GM10248 (cell line): Measurements from ENCODE around the gene PPP2R3A.

Experiments
- CTCF ChIA-PET: fragments of 300-600 bp; sonication (Branson Sonifier 250); formaldehyde crosslinking; extraction: SDS; loops from one replicate; lab custom pipeline; 2021; ENCODE audit warnings: antibody characterized with exemption; lab: Yijun Ruan, JAX
- POLR2A ChIA-PET: fragments of 350-650 bp; sonication (Branson Sonifier 250); formaldehyde crosslinking; extraction: SDS; loops from one replicate; lab custom pipeline; 2020; ENCODE audit warnings: antibody characterized with exemption; lab: Yijun Ruan, JAX
- DNase-seq: peaks from one replicate; pipeline ENCODE4 v3.0.0; 2012; ENCODE audit errors: extremely low spot score
- CTCF ChIP-seq: IDR thresholded peaks from 2 replicates; pipeline ENCODE4 v1.5.1; 2012; ENCODE audit warnings: mild to moderate bottlenecking, low read depth; ENCODE audit errors: extremely low read depth, missing control alignments, control extremely low read depth

Gene PPP2R3A

GRCh38 chr3:136050250-136050649, 84.7 kb downstream of the PPP2R3A start:
- TF ChIP-seq CTCF: no peak
- ChIA-PET CTCF (no interaction called here), POLR2A (no interaction called here)
- DNase-seq: no peak

GRCh38 chr3:136055491-136055890, 90.0 kb downstream of the PPP2R3A start:
- no peak for DNase-seq
- POLR2A ChIA-PET: no interaction called here
- TF ChIP-seq CTCF: no peak
- CTCF ChIA-PET: no interaction called here

- no peak for DNase-seq
- TF ChIP-seq CTCF: no peak
- CTCF ChIA-PET: interaction anchor here (2.8 kb wide), 1 partner anchor 947 kb away, joined by 12 read pairs; no protein-coding TSS in a partner anchor
- POLR2A ChIA-PET: no interaction called here
Measured at GRCh38 chr3:136067211-136067610, 101.7 kb downstream of the PPP2R3A start.

GRCh38 chr3:136068708-136069107, 103.2 kb downstream of the PPP2R3A start:
- DNase-seq: no peak
- POLR2A ChIA-PET: no interaction called here
- CTCF ChIA-PET: interaction anchor here (0.7 to 4.9 kb wide), 5 partner anchors 26 to 964 kb away, joined by 3 to 16 read pairs (median 4); partner anchors contain the start of gene STAG1

GRCh38 chr3:136069933-136070332, 104.4 kb downstream of the PPP2R3A start:
- DNase-seq: no peak
- no peak for TF ChIP-seq CTCF
- CTCF ChIA-PET: interaction anchor here (1.1 to 4.9 kb wide), 5 partner anchors 9 to 963 kb away, joined by 3 to 16 read pairs (median 7); partner anchors contain the start of gene STAG1
- POLR2A ChIA-PET: no interaction called here

More at GRCh38 chr3:136068708-136069107, 103.2 kb downstream of the PPP2R3A start:
- TF ChIP-seq CTCF: no peak

GRCh38 chr3:136070334-136070733, 104.8 kb downstream of the PPP2R3A start:
- TF ChIP-seq CTCF: no peak
- no peak for DNase-seq
- CTCF ChIA-PET: interaction anchor here (0.8 to 4.9 kb wide), 8 partner anchors 8 to 1036 kb away, joined by 3 to 19 read pairs (median 3); partner anchors contain the start of gene STAG1
- POLR2A ChIA-PET: no interaction called here
